Right lobe of liver (tissue), 6 donors: ENCODE measurements around the gene DIP2A. TPM values are rescaled to one million over a fixed set of nuclear protein-coding genes. Genes with fewer than 3 reads are reported as not detected.

ENCODE experiments used
- ATAC-seq, 4 donors: fragments of 200-7000 bp; cut with Tn5 transposase; one replicate each; pipeline ENCODE4 v1.9.1; 2020; ENCODE audit warnings: mild to moderate bottlenecking in 4 of 4, moderate library complexity in 4 of 4
- DNase-seq, 3 donors: peaks; one replicate each; pipeline ENCODE4 v3.0.0-alpha.2; 2020
- H3K27ac ChIP-seq, 3 donors: fragments of 200-600 bp; one replicate each; pipeline ENCODE4 v1.8.0; 2022
- H3K27me3 ChIP-seq, 2 donors: fragments of 200-600 bp; one replicate each; pipeline ENCODE4 v1.8.0; 2022
- H3K36me3 ChIP-seq, 4 donors: fragments of 200-600 bp; sonication (generic) in 1 of 4; one replicate each; pipeline versions ENCODE4 v1.5.1 to v1.8.0; 2017 to 2022; ENCODE audit warnings: control low read depth in 1 of 4
- H3K4me1 ChIP-seq, 4 donors: fragments of 200-600 bp; sonication (generic) in 1 of 4; one replicate each; pipeline versions ENCODE4 v1.5.1 to v1.8.0; 2017 to 2022; ENCODE audit warnings: control low read depth in 1 of 4
- H3K4me3 ChIP-seq, 3 donors: fragments of 200-600 bp; one replicate each; pipeline ENCODE4 v1.8.0; 2022
- H3K9me3 ChIP-seq, 4 donors: fragments of 200-600 bp; sonication (generic) in 1 of 4; one replicate each; pipeline versions ENCODE4 v1.5.1 to v1.8.0; 2017 to 2022; ENCODE audit warnings: control low read depth in 1 of 4
- POLR2A ChIP-seq: fragments of 450-650 bp; IDR thresholded peaks from one replicate; pipeline ENCODE4 v1.6.1; 2017; ENCODE audit warnings: antibody characterized with exemption, mild to moderate bottlenecking
- WGBS: methylation state at CpG from one replicate; pipeline ENCODE4 v1.1.6; 2018; ENCODE audit warnings: low coverage, low lambda C conversion rate; ENCODE audit not compliant: insufficient coverage; ENCODE audit errors: missing lambda C conversion rate; 5-methylcytosine and 5-hydroxymethylcytosine counted together
- intact Hi-C, 2 donors: fragments of 100-400 bp; cut with DNase I; formaldehyde crosslinking; loops; one replicate each; pipeline versions ENCODE4 v1.11.2 to v1.14.1; 2022
- total RNA-seq, 6 experiments: library from RNA; depleted of rRNA in 2 of 6; stranded (reverse); fragments of >200 nt in 2 of 6; fragmentation: NEBNext Ultra II Directional in 3 of 6; extraction: Animal tissue kit (Norgen Biotek cat#: 25700) in 3 of 6; gene quantifications; one replicate each; pipeline versions ENCODE4 v1.1.0 to v1.2.4, GENCODE V29; 2016 to 2023
- TF ChIP-seq, protein P1 (sequence below), 4 donors: fragments of 200-600 bp in 3 of 4; fragments of 450-650 bp in 1 of 4; IDR thresholded peaks; one replicate each; pipeline versions ENCODE4 v1.5.1 to v1.8.0; 2016 to 2022; ENCODE audit warnings: antibody characterized with exemption in 4 of 4, mild to moderate bottlenecking in 2 of 4
- donor health status: DM: no; HTN: yes; CAD: no.
- donor health status: DM: no; HTN: no; CAD: no.
- donor health status: DM: no; HTN: no; CAD: no.
- donor health status: DM: no; HTN: yes; CAD: no.
- donor health status: DM: no; HTN: yes; CAD: no.

DIP2A gene
- total RNA-seq, 6 experiments from 2014 or later: 12.3 to 14.4 (median 13.1) TPM

- Histone ChIP-seq H3K36me3 (peaks cover 0 to 52% (median 9%) of the 10 kb centered on the region in 4 donors), H3K4me3 (no peak overlapping the region), H3K9me3 (no peaks in the 10 kb centered on the region), H3K4me1 (no peaks in the 10 kb centered on the region), H3K27me3 (no peaks in the 10 kb centered on the region), H3K27ac (no peak overlapping the region)
- TF ChIP-seq POLR2A: no peak
- TF ChIP-seq, protein P1, sequence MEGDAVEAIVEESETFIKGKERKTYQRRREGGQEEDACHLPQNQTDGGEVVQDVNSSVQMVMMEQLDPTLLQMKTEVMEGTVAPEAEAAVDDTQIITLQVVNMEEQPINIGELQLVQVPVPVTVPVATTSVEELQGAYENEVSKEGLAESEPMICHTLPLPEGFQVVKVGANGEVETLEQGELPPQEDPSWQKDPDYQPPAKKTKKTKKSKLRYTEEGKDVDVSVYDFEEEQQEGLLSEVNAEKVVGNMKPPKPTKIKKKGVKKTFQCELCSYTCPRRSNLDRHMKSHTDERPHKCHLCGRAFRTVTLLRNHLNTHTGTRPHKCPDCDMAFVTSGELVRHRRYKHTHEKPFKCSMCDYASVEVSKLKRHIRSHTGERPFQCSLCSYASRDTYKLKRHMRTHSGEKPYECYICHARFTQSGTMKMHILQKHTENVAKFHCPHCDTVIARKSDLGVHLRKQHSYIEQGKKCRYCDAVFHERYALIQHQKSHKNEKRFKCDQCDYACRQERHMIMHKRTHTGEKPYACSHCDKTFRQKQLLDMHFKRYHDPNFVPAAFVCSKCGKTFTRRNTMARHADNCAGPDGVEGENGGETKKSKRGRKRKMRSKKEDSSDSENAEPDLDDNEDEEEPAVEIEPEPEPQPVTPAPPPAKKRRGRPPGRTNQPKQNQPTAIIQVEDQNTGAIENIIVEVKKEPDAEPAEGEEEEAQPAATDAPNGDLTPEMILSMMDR (IDR thresholded peaks at IDR 0.05): no peak
- peak in 1 of 4 donors; percentile 6 for ATAC-seq
- intact Hi-C loops: no loop called here
- no peak for DNase-seq
- 88% methylated on average over 8 of the region's 11 CpGs for WGBS
These were observed 80.4 kb downstream of the DIP2A start for GRCh38 chr21:46538851-46539666.

- intact Hi-C loops: no loop called here
- 97% methylated on average over 4 of the region's 11 CpGs for WGBS
- Histone ChIP-seq H3K27me3 (no peaks in the 10 kb centered on the region), H3K27ac (no peak overlapping the region), H3K4me3 (no peak overlapping the region), H3K9me3 (no peaks in the 10 kb centered on the region), H3K36me3 (peaks cover 0 to 50% (median 3%) of the 10 kb centered on the region in 4 donors), H3K4me1 (no peaks in the 10 kb centered on the region)
- ATAC-seq (no peak), DNase-seq (no peak)
- TF ChIP-seq POLR2A: no peak
- TF ChIP-seq, protein P1 (IDR thresholded peaks at IDR 0.05): no peak
These were observed 81.5 kb downstream of the DIP2A start for GRCh38 chr21:46540087-46540710.

DNA sequence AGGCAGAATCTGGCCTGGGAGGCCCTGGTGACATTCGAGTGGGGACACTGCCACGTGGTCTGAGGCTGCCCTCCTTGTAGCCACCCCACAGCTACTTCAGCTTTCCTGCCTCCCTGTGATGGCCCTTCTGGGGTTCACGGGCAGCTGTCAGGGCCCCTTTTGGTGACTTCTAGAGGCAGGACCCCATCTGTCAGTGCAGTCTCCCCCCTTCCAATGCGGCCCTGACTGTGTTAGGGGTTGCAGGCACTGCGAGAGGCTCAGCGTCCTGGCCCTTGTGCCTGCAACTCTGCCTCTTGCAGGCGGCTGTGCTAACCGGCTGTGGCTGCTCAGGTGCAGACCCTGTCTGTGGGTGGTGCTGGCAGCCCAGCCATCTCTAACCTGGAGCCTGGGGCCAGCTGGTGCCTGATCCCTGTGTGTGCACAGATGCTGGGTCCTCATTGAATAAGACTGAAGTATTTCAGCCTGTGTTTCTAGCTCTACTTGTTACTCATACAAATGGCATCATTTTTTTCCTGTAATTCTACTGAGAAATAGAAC lies 84.0 kb downstream of the DIP2A start:
- no peak for TF ChIP-seq POLR2A
- TF ChIP-seq, protein P1 (IDR thresholded peaks at IDR 0.05): no peak
- Histone ChIP-seq H3K27ac (no peak overlapping the region), H3K36me3 (peaks cover 0 to 49% (median under 1%) of the 10 kb centered on the region in 4 donors), H3K27me3 (no peaks in the 10 kb centered on the region), H3K4me3 (no peak overlapping the region), H3K9me3 (no peaks in the 10 kb centered on the region), H3K4me1 (no peaks in the 10 kb centered on the region)
- WGBS: 100% methylated on average over 1 of the region's 8 CpGs
- intact Hi-C loops: no loop called here
- ATAC-seq: no peak
- DNase-seq: no peak

GRCh38 chr21:46543306-46543705 lies 84.6 kb downstream of the DIP2A start:
- intact Hi-C loops: no loop called here
- no peak overlapping the region for H3K4me3 ChIP-seq
- WGBS: 93% methylated on average over 14 of the region's 19 CpGs
- ATAC-seq (no peak), DNase-seq (no peak)
- H3K27me3 ChIP-seq: no peaks in the 10 kb centered on the region
- TF ChIP-seq, protein P1 (IDR thresholded peaks at IDR 0.05): no peak
- TF ChIP-seq POLR2A: no peak
- H3K9me3 ChIP-seq: no peaks in the 10 kb centered on the region
- H3K36me3 ChIP-seq: peaks cover 0 to 43% (median under 1%) of the 10 kb centered on the region in 4 donors
- no peak overlapping the region for H3K27ac ChIP-seq
- no peaks in the 10 kb centered on the region for H3K4me1 ChIP-seq
